Right cardiac atrium (tissue), 5 donors: Measurements from ENCODE around the gene SLC1A7. TPM values are rescaled to one million over a fixed set of nuclear protein-coding genes. Genes with fewer than 3 reads are reported as not detected.
A peak's percentile ranks its signal among the peaks of the same experiment; 100 is the strongest.

Experiments used
- ATAC-seq, 2 donors: fragments of 200-7000 bp; cut with Tn5 transposase; one replicate each; pipeline versions ENCODE4 v1.8.0 to v1.9.1; 2020; ENCODE audit warnings: moderate library complexity in 2 of 2, mild to moderate bottlenecking in 1 of 2
- DNase-seq, 3 donors: peaks; one replicate each; pipeline ENCODE4 v3.0.0-alpha.2; 2020
- H3K27ac ChIP-seq: one replicate; pipeline ENCODE4 v1.5.1; 2013; ENCODE audit warnings: mild to moderate bottlenecking, low read length, control low read depth, moderate library complexity
- H3K27me3 ChIP-seq: one replicate; pipeline ENCODE4 v1.6.1; 2013; ENCODE audit not compliant: control insufficient read depth, insufficient read depth
- H3K4me1 ChIP-seq: one replicate; pipeline ENCODE4 v1.6.1; 2013; ENCODE audit warnings: low read length; ENCODE audit not compliant: control insufficient read depth, insufficient read depth
- H3K4me3 ChIP-seq: one replicate; pipeline ENCODE4 v1.5.1; 2013; ENCODE audit warnings: low read length, control low read depth
- H3K9me3 ChIP-seq: one replicate; pipeline ENCODE4 v1.6.1; 2013; ENCODE audit warnings: low read length; ENCODE audit not compliant: control insufficient read depth
- whole genome bisulfite sequencing: extraction: QIAGEN DNeasy Blood & Tissue Kit; methylation state at CpG from one replicate; pipeline ENCODE4 v1.1.7; 2013; 5-methylcytosine and 5-hydroxymethylcytosine counted together
- intact Hi-C, 4 donors: fragments of 100-400 bp; cut with DNase I; formaldehyde crosslinking; loops; one replicate each; pipeline versions ENCODE4 v1.11.0 to v1.14.0; 2022 to 2023
- polyA plus RNA-seq: library from polyadenylated mRNA; stranded (reverse); fragments of 200-250 nt; gene quantifications from one replicate; pipeline ENCODE4 v1.2.3, GENCODE V29; 2013
- total RNA-seq, 4 donors: library from RNA; stranded (reverse); fragmentation: NEBNext Ultra II Directional; extraction: Animal tissue kit (Norgen Biotek cat#: 25700); gene quantifications; one replicate each; pipeline ENCODE4 v1.2.1, GENCODE V29; 2021
- donor health status: healthy with polysubstance abuse.
- donor health status: DM: no; HTN: yes; CAD: no.
- donor health status: DM: no; HTN: no; CAD: no.
- donor health status: DM: no; HTN: yes; CAD: no; lungs with severe emphysema.
- donor health status: DM: yes; HTN: yes; CAD: no.

The SLC1A7 gene
- total and polyA plus RNA-seq, 5 donors, result 0.57 to 1.8 (median 0.72) TPM

DNA sequence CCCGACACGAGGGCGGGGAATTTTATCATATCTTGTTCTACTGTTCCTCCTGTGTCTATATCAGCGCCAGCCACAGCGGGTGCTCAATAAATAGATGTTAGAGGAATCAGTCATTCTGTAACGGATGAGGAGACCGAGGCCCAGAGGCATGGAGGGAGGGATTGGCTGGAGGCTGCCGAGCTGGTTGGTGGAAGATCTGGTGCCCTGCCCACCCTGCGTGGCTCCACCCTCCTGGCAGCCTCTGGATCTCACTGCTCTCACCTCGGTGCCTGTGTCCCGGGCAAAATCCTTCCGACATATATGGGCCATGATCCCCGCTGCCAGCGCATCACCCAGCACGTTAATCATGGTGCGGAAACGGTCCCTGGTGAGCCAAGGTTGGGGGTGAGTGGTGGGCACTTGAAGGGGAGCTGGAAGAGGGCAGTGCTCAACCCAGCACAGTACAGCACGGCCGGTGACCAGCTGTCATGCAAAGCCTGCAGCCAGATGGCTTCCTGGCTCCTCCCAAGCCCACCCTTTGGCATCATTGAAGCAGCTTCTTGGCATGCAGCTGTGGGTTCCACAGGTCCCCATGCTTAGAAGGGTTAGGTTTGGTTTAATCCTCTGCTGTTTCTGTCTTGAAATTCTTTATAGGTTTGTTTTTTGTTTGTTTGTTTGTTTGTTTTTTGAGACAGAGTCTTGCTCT is 53.7 kb downstream of the SLC1A7 start:
- WGBS, result 81% methylated on average over 19 of the region's 19 CpGs

DNA sequence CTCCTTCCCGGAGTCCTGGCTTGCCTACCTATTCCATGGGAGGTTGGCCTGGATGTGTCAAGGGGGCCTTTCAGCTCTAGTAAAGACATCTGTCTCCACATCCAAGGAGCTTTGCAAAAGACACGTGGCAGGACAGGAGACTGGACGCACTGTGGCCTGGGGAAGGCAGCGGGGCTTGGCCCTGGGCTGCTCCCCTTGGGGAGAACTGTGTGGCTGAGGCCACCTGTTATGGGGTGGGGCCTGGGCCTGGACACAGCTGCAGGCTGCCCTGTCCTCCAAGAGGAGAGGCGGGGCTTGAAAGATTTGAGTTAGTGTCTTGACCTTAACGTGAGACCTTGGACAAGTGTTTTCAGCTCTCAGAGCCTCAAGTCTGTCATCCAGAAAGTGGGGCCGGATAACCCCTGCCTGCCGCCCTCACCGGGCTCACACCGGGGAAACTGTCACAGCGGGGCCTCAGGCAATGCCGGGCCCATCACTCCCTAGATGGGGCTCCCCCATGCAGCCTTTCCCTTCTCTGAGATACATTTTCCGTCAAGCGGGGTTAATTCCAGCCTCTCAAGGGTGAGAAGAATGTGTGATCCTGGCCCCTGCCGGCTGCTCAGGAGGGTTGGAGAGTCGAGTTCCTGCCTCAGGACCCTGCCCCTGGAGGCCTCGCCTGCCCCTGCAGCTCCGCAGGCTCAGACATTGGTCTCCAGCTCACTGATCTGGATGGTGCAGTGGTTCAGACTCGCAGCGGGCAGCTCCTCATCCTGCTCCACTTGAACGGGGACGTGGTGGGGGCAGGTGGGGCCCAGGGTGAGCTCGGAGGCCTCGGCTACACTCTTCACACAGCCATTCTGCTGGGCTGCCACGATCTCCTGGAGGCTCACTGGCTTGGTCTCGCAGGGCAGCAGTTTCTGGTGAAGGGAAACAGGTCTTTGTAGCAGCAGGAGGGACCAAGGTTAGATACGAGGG is 54.8 kb downstream of the SLC1A7 start:
- Histone ChIP-seq H3K4me1 (peaks cover 8% of the 10 kb centered on the region), H3K27ac (no peak overlapping the region), H3K9me3 (no peaks in the 10 kb centered on the region), H3K4me3 (no peak overlapping the region), H3K27me3 (no peaks in the 10 kb centered on the region)
- ATAC-seq (no peak), DNase-seq (peak in 1 of 3 donors; percentile 50)
- intact Hi-C loops, result no loop called here
- WGBS, result 82% methylated on average over 27 of the region's 27 CpGs

More for the DNA sequence above, 53.7 kb downstream of the SLC1A7 start:
- Histone ChIP-seq H3K4me1 (peaks cover 8% of the 10 kb centered on the region), H3K27ac (no peak overlapping the region), H3K9me3 (no peaks in the 10 kb centered on the region), H3K4me3 (no peak overlapping the region), H3K27me3 (no peaks in the 10 kb centered on the region)
- DNase-seq (peak in 1 of 3 donors; percentile 59), ATAC-seq (no peak)
- intact Hi-C loops, result no loop called here

DNA sequence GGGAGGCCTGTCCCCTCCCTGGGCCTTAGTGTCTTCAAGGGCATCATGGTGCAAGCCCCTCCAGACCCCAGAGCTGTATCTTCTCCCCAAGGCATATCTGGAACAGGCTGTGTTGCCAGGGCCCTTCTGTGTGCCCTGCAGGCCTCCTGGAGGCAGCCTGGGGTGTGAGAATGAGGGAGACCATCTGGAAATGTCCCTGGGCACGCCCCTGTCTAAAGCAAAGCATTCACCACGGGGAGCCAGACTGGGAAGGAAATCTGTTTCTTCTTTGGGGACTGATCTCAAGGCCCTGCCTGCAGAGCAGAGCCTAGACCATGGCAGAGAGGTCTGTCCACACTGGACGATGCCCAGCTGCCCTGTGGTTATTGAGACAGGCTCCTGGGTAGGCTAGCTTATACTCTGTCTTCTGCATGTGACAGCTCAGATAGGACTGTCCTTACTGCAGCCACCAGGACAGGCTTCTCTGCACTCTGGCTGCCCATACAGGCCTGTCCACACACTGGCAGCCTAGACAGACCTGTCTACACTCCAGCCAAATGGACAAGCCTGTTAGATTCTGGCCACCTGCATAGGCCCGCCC is 55.9 kb downstream of the SLC1A7 start:
- Histone ChIP-seq H3K4me1 (peaks cover 8% of the 10 kb centered on the region), H3K4me3 (no peak overlapping the region), H3K27me3 (no peaks in the 10 kb centered on the region), H3K9me3 (no peaks in the 10 kb centered on the region), H3K27ac (no peak overlapping the region)
- peak in 1 of 3 donors; percentile 31 for DNase-seq
- intact Hi-C loops, result no loop called here
- ATAC-seq, result no peak
- 68% methylated on average over 4 of the region's 4 CpGs for WGBS

- H3K4me1 ChIP-seq, result no peaks in the 10 kb centered on the region
These were observed 57.0 kb downstream of the SLC1A7 start for GRCh38 chr1:53085405-53085804.

GRCh38 chr1:53084589-53084971 is 57.9 kb downstream of the SLC1A7 start:
- DNase-seq, result peak in 1 of 3 donors; percentile 49
- 92% methylated on average over 8 of the region's 8 CpGs for WGBS

More at GRCh38 chr1:53085405-53085804, 57.0 kb downstream of the SLC1A7 start:
- Histone ChIP-seq H3K27ac (no peak overlapping the region), H3K9me3 (no peaks in the 10 kb centered on the region), H3K27me3 (no peaks in the 10 kb centered on the region), H3K4me3 (no peak overlapping the region)
- WGBS, result 90% methylated on average over 8 of the region's 8 CpGs
- intact Hi-C loops, result no loop called here
- DNase-seq (no peak), ATAC-seq (no peak)

DNA sequence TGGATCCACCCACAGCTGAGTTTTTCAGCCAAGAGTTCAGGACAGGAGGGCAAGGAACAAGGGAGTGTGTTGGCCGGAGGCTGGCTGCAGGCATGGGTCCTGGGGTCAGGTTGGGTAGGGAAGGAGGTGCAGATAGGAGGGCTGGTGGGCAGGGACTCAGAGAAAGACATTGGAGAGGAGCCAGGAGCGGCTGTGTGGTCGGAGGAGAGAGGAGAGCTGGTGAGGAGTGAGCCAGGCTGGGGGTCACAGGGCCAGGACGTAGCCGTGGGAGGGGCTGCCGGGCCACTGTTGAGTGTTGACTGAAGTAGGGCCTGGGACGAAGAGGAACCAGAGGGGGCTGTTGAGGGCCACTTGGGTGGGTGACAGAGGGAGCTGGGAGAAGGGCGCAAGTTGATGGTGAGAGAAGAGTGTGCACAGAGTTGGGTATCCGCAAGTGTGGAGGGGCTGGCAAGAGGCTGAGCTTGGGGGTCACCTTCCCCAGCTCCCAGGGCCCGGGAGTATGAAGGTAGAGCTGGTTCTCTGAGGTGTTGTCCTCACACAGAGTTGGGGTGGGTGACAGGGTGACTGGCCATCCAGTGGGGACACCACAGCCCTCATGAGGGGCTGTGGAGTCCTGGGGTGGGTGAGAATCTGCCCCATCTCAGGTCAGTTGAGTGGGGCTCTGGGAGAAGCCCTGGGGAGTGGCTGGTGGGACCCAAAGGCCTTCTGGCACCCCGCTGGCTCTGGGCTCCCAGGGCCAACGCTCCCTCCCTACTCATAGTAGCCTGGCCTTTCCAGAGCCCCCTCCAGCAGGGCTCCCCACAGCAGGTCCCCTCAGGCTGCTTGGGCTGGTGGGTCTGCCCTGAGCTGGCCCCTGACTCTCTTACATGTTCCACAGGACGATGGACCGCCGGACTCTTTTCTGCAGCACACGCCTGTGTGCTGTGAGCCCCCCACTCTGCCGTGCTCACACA is 58.5 kb downstream of the SLC1A7 start:
- intact Hi-C loops, result no loop called here
- WGBS, result 66% methylated on average over 17 of the region's 17 CpGs
- DNase-seq (peak in 2 of 3 donors; percentile 47 to 53), ATAC-seq (no peak)
- Histone ChIP-seq H3K9me3 (no peaks in the 10 kb centered on the region), H3K4me1 (no peaks in the 10 kb centered on the region), H3K4me3 (no peak overlapping the region), H3K27me3 (no peaks in the 10 kb centered on the region), H3K27ac (no peak overlapping the region)

More at GRCh38 chr1:53084589-53084971, 57.9 kb downstream of the SLC1A7 start:
- intact Hi-C loops, result no loop called here
- Histone ChIP-seq H3K27ac (no peak overlapping the region), H3K9me3 (no peaks in the 10 kb centered on the region), H3K27me3 (no peaks in the 10 kb centered on the region), H3K4me3 (no peak overlapping the region), H3K4me1 (no peaks in the 10 kb centered on the region)
- no peak for ATAC-seq

- Histone ChIP-seq H3K27ac (no peak overlapping the region), H3K27me3 (no peaks in the 10 kb centered on the region), H3K4me1 (no peaks in the 10 kb centered on the region), H3K4me3 (no peak overlapping the region), H3K9me3 (no peaks in the 10 kb centered on the region)
- DNase-seq (peak in 1 of 3 donors; percentile 35), ATAC-seq (no peak)
- intact Hi-C loops, result no loop called here
- 67% methylated on average over 13 of the region's 13 CpGs for WGBS
These were observed 59.5 kb downstream of the SLC1A7 start for GRCh38 chr1:53082826-53083455.

- DNase-seq, result peak; percentile 5 to 51 (median 37)
- WGBS, result 78% methylated on average over 14 of the region's 14 CpGs
- H3K4me1 ChIP-seq, result no peaks in the 10 kb centered on the region
- ATAC-seq, result no peak
- no peak overlapping the region for H3K4me3 ChIP-seq
- H3K27ac ChIP-seq, result no peak overlapping the region
- no peaks in the 10 kb centered on the region for H3K9me3 ChIP-seq
- H3K27me3 ChIP-seq, result no peaks in the 10 kb centered on the region
- intact Hi-C loops, result no loop called here
These were observed 60.9 kb downstream of the SLC1A7 start for GRCh38 chr1:53081384-53082066.

DNA sequence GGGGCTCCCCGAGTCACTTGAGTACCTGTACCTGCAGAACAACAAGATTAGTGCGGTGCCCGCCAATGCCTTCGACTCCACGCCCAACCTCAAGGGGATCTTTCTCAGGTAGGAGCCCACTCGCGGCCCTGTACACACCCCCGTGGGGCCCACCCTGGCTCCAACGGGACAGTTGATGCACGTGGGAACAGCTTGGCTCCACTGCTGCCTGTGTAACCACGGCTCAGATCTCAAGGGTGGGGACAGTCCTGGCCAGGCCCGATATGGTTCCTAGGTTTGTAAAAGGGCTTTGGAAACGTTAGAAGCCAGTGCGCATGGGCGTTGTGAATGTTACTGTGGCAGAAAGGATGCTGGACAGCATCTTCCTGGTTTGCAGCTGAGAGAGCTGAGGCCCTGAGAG is 61.7 kb downstream of the SLC1A7 start:
- DNase-seq (peak; percentile 4 to 54 (median 37)), ATAC-seq (no peak)
- H3K4me3 ChIP-seq, result no peak overlapping the region
- H3K4me1 ChIP-seq, result no peaks in the 10 kb centered on the region
- H3K9me3 ChIP-seq, result no peaks in the 10 kb centered on the region
- H3K27ac ChIP-seq, result no peak overlapping the region
- 86% methylated on average over 15 of the region's 15 CpGs for WGBS
- intact Hi-C loops, result no loop called here
- no peaks in the 10 kb centered on the region for H3K27me3 ChIP-seq
